HepG2 (cell line): ENCODE data around the gene TMEM266. TPM values are rescaled to one million over a fixed set of nuclear protein-coding genes. Genes with fewer than 3 reads are reported as not detected.

Experiments
- ATAC-seq: fragments of 200-7000 bp; cut with Tn5 transposase; 3 replicates; pipeline ENCODE4 v1.9.1; 2020; ENCODE audit warnings: mild to moderate bottlenecking, moderate library complexity
- BruUV-seq: library from RNA; stranded (reverse); fragments of 400-500 nt; replicated peaks from 2 replicates; lab custom pipeline; 2021; lab: Mats Ljungman, UMichigan
- CTCF ChIA-PET: fragments of 300-600 bp; formaldehyde crosslinking; extraction: SDS; loops from one replicate; lab custom pipeline; 2021; ENCODE audit warnings: low total read pairs, inconsistent platforms, low intra/inter-chr PET ratio; lab: Yijun Ruan, JAX
- POLR2A ChIA-PET: fragments of 350-600 bp; sonication (Branson Sonifier 250); formaldehyde crosslinking; loops from one replicate; lab custom pipeline; 2020; ENCODE audit warnings: antibody characterized with exemption, inconsistent platforms; lab: Yijun Ruan, JAX
- DNase-seq: peaks from one replicate; pipeline ENCODE4 v3.0.0-alpha.2; 2015; ENCODE audit warnings: low spot score
- FAIRE-seq: peaks from 3 replicates; lab custom pipeline; 2011; peaks lifted over from hg19 to GRCh38; lab: Jason Lieb, UNC
- H2AFZ ChIP-seq: one replicate; pipeline ENCODE4 v1.6.1; 2011; ENCODE audit warnings: low read length, inconsistent platforms
- H3K27ac ChIP-seq: fragments of 300-600 bp; 3 replicates; pipeline ENCODE4 v1.8.0; 2011; ENCODE audit warnings: mixed run types, mild to moderate bottlenecking, mixed read lengths, low read length, inconsistent platforms; ENCODE audit not compliant: insufficient read depth; ENCODE audit errors: extremely low read length
- H3K27me3 ChIP-seq, 2 experiments: fragments of 200-600 bp in 1 of 2; 2 replicates in 1 of 2; 3 replicates in 1 of 2; pipeline versions ENCODE4 v1.6.0 to v1.8.0; 2011; ENCODE audit warnings: low read length in 2 of 2, mild to moderate bottlenecking in 2 of 2, moderate library complexity in 2 of 2, inconsistent platforms in 1 of 2; ENCODE audit not compliant: insufficient read depth in 2 of 2, control insufficient read depth in 1 of 2
- H3K36me3 ChIP-seq, 2 experiments: fragments of 200-600 bp in 1 of 2; replicated peaks in 1 of 2; 2 replicates in 1 of 2; 3 replicates in 1 of 2; pipeline versions ENCODE4 v1.5.1 to v1.8.0; 2011; ENCODE audit warnings: low read length in 2 of 2, inconsistent platforms in 1 of 2; ENCODE audit not compliant: insufficient read depth in 2 of 2, control insufficient read depth in 1 of 2
- H3K4me1 ChIP-seq: 2 replicates; pipeline ENCODE4 v1.5.1; 2012; ENCODE audit warnings: low read length, inconsistent platforms; ENCODE audit not compliant: insufficient read depth
- H3K4me2 ChIP-seq: 2 replicates; pipeline ENCODE4 v1.6.0; 2011; ENCODE audit warnings: low read depth, low read length, inconsistent platforms
- H3K4me3 ChIP-seq, 3 experiments: fragments of 200-600 bp in 1 of 3; sonication (generic), shearing (Covaris generic) in 1 of 3; replicated peaks in 1 of 3; 2 replicates each; pipeline ENCODE4 v1.5.1; 2011 to 2016; ENCODE audit warnings: low read length in 3 of 3, inconsistent platforms in 2 of 3, low read depth in 2 of 3, mild to moderate bottlenecking in 2 of 3, control low read depth in 1 of 3, mixed read lengths in 1 of 3; ENCODE audit not compliant: insufficient read depth in 1 of 3
- H3K79me2 ChIP-seq: one replicate; pipeline ENCODE4 v1.6.1; 2011; ENCODE audit warnings: low read length, inconsistent platforms; ENCODE audit not compliant: insufficient read depth
- H3K9ac ChIP-seq: 2 replicates; pipeline ENCODE4 v1.6.0; 2011; ENCODE audit warnings: mild to moderate bottlenecking, low read depth, low read length, inconsistent platforms; ENCODE audit not compliant: insufficient read depth
- H3K9me3 ChIP-seq: 2 replicates; pipeline ENCODE4 v1.5.1; 2012; ENCODE audit warnings: mild to moderate bottlenecking, low read length
- H4K20me1 ChIP-seq: 2 replicates; pipeline ENCODE4 v1.6.0; 2011; ENCODE audit warnings: inconsistent platforms, mild to moderate bottlenecking, low read length, moderate library complexity; ENCODE audit not compliant: insufficient read depth
- CBX5 ChIP-seq: sonication (generic); formaldehyde crosslinking; IDR thresholded peaks from 2 replicates; pipeline ENCODE4 v1.4.0; 2020; ENCODE audit warnings: missing genetic modification reagents, borderline replicate concordance
- ERF ChIP-seq: IDR thresholded peaks from 2 replicates; pipeline ENCODE4 v1.6.1; 2018; ENCODE audit warnings: missing biosample characterization, missing genetic modification reagents
- HDAC2 ChIP-seq: sonication (generic); formaldehyde crosslinking; IDR thresholded peaks from 2 replicates; pipeline ENCODE4 v1.4.0; 2020; ENCODE audit warnings: missing genetic modification reagents
- IRF2 ChIP-seq: IDR thresholded peaks from 2 replicates; pipeline ENCODE4 v1.6.1; 2018; ENCODE audit warnings: missing genetic modification reagents, missing compliant biosample characterization
- KLF16 ChIP-seq, 2 experiments: sonication (generic) in 1 of 2; formaldehyde crosslinking in 1 of 2; IDR thresholded peaks; 2 replicates each; pipeline versions ENCODE4 v1.6.1 to v1.8.0; 2016 to 2023; ENCODE audit warnings: missing genetic modification reagents in 2 of 2, missing compliant biosample characterization in 1 of 2
- POLR2AphosphoS2 ChIP-seq: IDR thresholded peaks from 2 replicates; pipeline ENCODE4 v1.6.1; 2011; ENCODE audit warnings: low read depth, low read length, improper control_type of control experiment
- POLR2AphosphoS5 ChIP-seq: IDR thresholded peaks from 2 replicates; pipeline ENCODE4 v1.6.1; 2012; ENCODE audit warnings: low read depth, low read length
- PRMT3 ChIP-seq: sonication (generic); formaldehyde crosslinking; IDR thresholded peaks from 2 replicates; pipeline ENCODE4 v1.8.1; 2022; ENCODE audit warnings: low read depth, mild to moderate bottlenecking, moderate library complexity, missing genetic modification reagents, borderline replicate concordance
- TBP ChIP-seq: sonication (generic); formaldehyde crosslinking; IDR thresholded peaks from 2 replicates; pipeline ENCODE4 v1.5.0; 2020; ENCODE audit warnings: missing genetic modification reagents
- ZBTB20 ChIP-seq: sonication (generic); formaldehyde crosslinking; IDR thresholded peaks from 2 replicates; pipeline ENCODE4 v1.8.1; 2023; ENCODE audit warnings: missing genetic modification reagents, low read depth, mild to moderate bottlenecking, borderline replicate concordance
- ZNF124 ChIP-seq: sonication (generic); formaldehyde crosslinking; IDR thresholded peaks from 2 replicates; pipeline ENCODE4 v1.4.0; 2020; ENCODE audit warnings: missing genetic modification reagents
- ZNF256 ChIP-seq: sonication (generic); formaldehyde crosslinking; conservative IDR thresholded peaks from 2 replicates; pipeline ENCODE4 v1.4.0; 2020; ENCODE audit warnings: missing genetic modification reagents
- ZNF263 ChIP-seq: sonication (generic); formaldehyde crosslinking; IDR thresholded peaks from 2 replicates; pipeline ENCODE4 v1.4.0; 2020; ENCODE audit warnings: missing genetic modification reagents
- ZNF296 ChIP-seq: sonication (generic); formaldehyde crosslinking; conservative IDR thresholded peaks from 2 replicates; pipeline ENCODE4 v1.5.0; 2020; ENCODE audit warnings: mild to moderate bottlenecking, missing genetic modification reagents
- ZNF33B ChIP-seq: sonication (generic); formaldehyde crosslinking; IDR thresholded peaks from 2 replicates; pipeline ENCODE4 v1.5.1; 2020; ENCODE audit warnings: mild to moderate bottlenecking, missing genetic modification reagents
- WGBS: methylation state at CpG from one replicate; pipeline ENCODE4 v1.1.6; 2017; ENCODE audit warnings: low lambda C conversion rate; 5-methylcytosine and 5-hydroxymethylcytosine counted together
- in situ Hi-C: cut with HindIII; loops from 2 replicates; pipeline ENCODE4 v1.10.0; 2017; ENCODE audit warnings: low pct_unique_long_range_greater_than_20kb; ENCODE audit not compliant: extremely low pct_ligation_motif_present
- intact Hi-C: fragments of 100-400 bp; cut with micrococcal nuclease; formaldehyde crosslinking; loops from one replicate; pipeline ENCODE4 v1.10.0; 2022; ENCODE audit not compliant: unreplicated experiment
- polyA plus RNA-seq, 8 experiments: library from polyadenylated mRNA; depleted of rRNA in 3 of 8; stranded (reverse) in 7 of 8; unstranded in 1 of 8; fragments of >200 nt; fragmentation: Illumina TruSeq in 4 of 8; extraction: Trizol in 4 of 8; gene quantifications; 2 replicates each; pipeline versions ENCODE4 v1.2.1 to v1.2.3, GENCODE V29; 2011 to 2016; ENCODE audit warnings: low read depth in 4 of 8, missing spikeins in 1 of 8, mixed read lengths in 1 of 8; ENCODE audit not compliant: insufficient read depth in 1 of 8
- total RNA-seq, 5 experiments: library from RNA; depleted of rRNA; stranded (reverse); fragments of >200 nt; fragmentation: Illumina TruSeq; extraction: Trizol; gene quantifications; 2 replicates each; pipeline ENCODE4 v1.2.3, GENCODE V29; 2016; ENCODE audit warnings: low read depth in 1 of 5

Gene TMEM266
- total and polyA plus RNA-seq, 2 of the 13 experiments (the other 11 are each of a cell fraction or from before 2014, with no cell fraction given): 0.04 TPM; not detected in 1

GRCh38 chr15:76159282-76159681 lies 99.5 kb downstream of the TMEM266 start:
- ChIA-PET CTCF (no interaction called here), POLR2A (no interaction called here)
- no peak for DNase-seq
- ATAC-seq: no peak
- H2AFZ ChIP-seq: no peak overlapping the region
- no peaks in the 10 kb centered on the region for H4K20me1 ChIP-seq
- peaks cover 4 to 69% of the 10 kb centered on the region in 2 experiments for H3K27me3 ChIP-seq
- no TSS peak for BruUV-seq
- intact Hi-C loops: no loop called here
- TF ChIP-seq ZNF256 (CRISPR knock-in tag): no peak
- no peak for TF ChIP-seq TBP (CRISPR knock-in tag)
- no peak for TF ChIP-seq ZNF296 (CRISPR knock-in tag)
- no peak for TF ChIP-seq ZNF263 (CRISPR knock-in tag)
- TF ChIP-seq CBX5: no peak
- no peak for TF ChIP-seq HDAC2
- no peak for TF ChIP-seq ZBTB20 (CRISPR knock-in tag)
- no peak for TF ChIP-seq ERF (CRISPR knock-in tag)
- no peak for TF ChIP-seq POLR2AphosphoS5
- no peak for TF ChIP-seq PRMT3 (CRISPR knock-in tag)
- no peak for TF ChIP-seq ZNF33B (CRISPR knock-in tag)
- no peak for TF ChIP-seq POLR2AphosphoS2
- TF ChIP-seq ZNF124: no peak
- TF ChIP-seq KLF16 (CRISPR knock-in tag; IDR thresholded peaks at IDR 0.05): no peak
- no peak for TF ChIP-seq IRF2 (CRISPR knock-in tag)
- no peak overlapping the region for H3K27ac ChIP-seq
- in situ Hi-C loops: no loop called here
- peaks cover 15% of the 10 kb centered on the region for H3K4me1 ChIP-seq
- no peak for FAIRE-seq
- 4% methylated on average over 3 of the region's 5 CpGs for WGBS
- H3K4me2 ChIP-seq: no peak overlapping the region
- H3K9me3 ChIP-seq: no peaks in the 10 kb centered on the region
- no peak overlapping the region for H3K9ac ChIP-seq
- no peak overlapping the region for H3K4me3 ChIP-seq
- H3K36me3 ChIP-seq: no peaks in the 10 kb centered on the region
- no peaks in the 10 kb centered on the region for H3K79me2 ChIP-seq
